PC-3 (cell line): ENCODE results near the gene DTNB. TPM values are rescaled to one million over a fixed set of nuclear protein-coding genes. Genes with fewer than 3 reads are reported as not detected.

Source experiments
- ATAC-seq: fragments of 200-7000 bp; cut with Tn5 transposase; 2 replicates; pipeline ENCODE4 v1.9.1; 2020; ENCODE audit warnings: mild to moderate bottlenecking, moderate library complexity
- BruUV-seq: library from RNA; stranded (reverse); fragments of 400-500 nt; replicated peaks from 2 replicates; lab custom pipeline; 2021; lab: Mats Ljungman, UMichigan
- CTCF ChIA-PET: fragments of 300-600 bp; sonication (Branson Sonifier 250); formaldehyde crosslinking; loops from one replicate; lab custom pipeline; 2022; ENCODE audit warnings: antibody characterized with exemption; lab: Charles Lee
- POLR2A ChIA-PET: fragments of 300-600 bp; sonication (Branson Sonifier 250); formaldehyde crosslinking; loops from one replicate; lab custom pipeline; 2022; ENCODE audit warnings: antibody characterized with exemption; ENCODE audit not compliant: unreplicated experiment; lab: Charles Lee
- DNase-seq: peaks from one replicate; pipeline ENCODE4 v3.0.0-alpha.2; 2015
- H2AFZ ChIP-seq: fragments of 300-600 bp; sonication (generic); 2 replicates; pipeline ENCODE4 v1.6.0; 2016; ENCODE audit warnings: antibody characterized with exemption, low read length
- H3F3A ChIP-seq: fragments of 300-600 bp; sonication (generic); one replicate; pipeline ENCODE4 v1.6.0; 2017; ENCODE audit warnings: antibody characterized with exemption, low read length, control low read depth, mild to moderate bottlenecking; ENCODE audit not compliant: unreplicated experiment
- H3K27ac ChIP-seq: fragments of 300-600 bp; sonication (generic); 2 replicates; pipeline ENCODE4 v1.5.1; 2016; ENCODE audit warnings: mild to moderate bottlenecking, low read length
- H3K27me3 ChIP-seq: fragments of 300-600 bp; sonication (generic); 2 replicates; pipeline ENCODE4 v1.6.1; 2016; ENCODE audit warnings: low read length, mixed read lengths
- H3K36me3 ChIP-seq: fragments of 300-600 bp; sonication (generic); 2 replicates; pipeline ENCODE4 v1.6.1; 2016; ENCODE audit warnings: low read depth, mixed run types, low read length, mixed read lengths
- H3K4me1 ChIP-seq: fragments of 300-600 bp; sonication (generic); 2 replicates; pipeline ENCODE4 v1.5.1; 2016; ENCODE audit warnings: low read length; ENCODE audit not compliant: insufficient read depth
- H3K4me2 ChIP-seq: fragments of 300-600 bp; sonication (generic); 2 replicates; pipeline ENCODE4 v1.6.0; 2016; ENCODE audit warnings: low read length
- H3K4me3 ChIP-seq: fragments of 300-600 bp; sonication (generic); 2 replicates; pipeline ENCODE4 v1.5.1; 2016; ENCODE audit warnings: mild to moderate bottlenecking, low read length, mixed read lengths
- H3K79me2 ChIP-seq: fragments of 300-600 bp; sonication (generic); 2 replicates; pipeline ENCODE4 v1.6.1; 2017; ENCODE audit warnings: low read length, mixed read lengths
- H3K9ac ChIP-seq: fragments of 300-600 bp; sonication (generic); 2 replicates; pipeline ENCODE4 v1.6.0; 2016; ENCODE audit warnings: mild to moderate bottlenecking, low read length
- H3K9me2 ChIP-seq: fragments of 300-600 bp; sonication (generic); replicated peaks from 2 replicates; pipeline ENCODE4 v1.6.1; 2016; ENCODE audit warnings: mixed run types, low read length, mixed read lengths
- H3K9me3 ChIP-seq: fragments of 300-600 bp; sonication (generic); 2 replicates; pipeline ENCODE4 v1.6.1; 2016; ENCODE audit warnings: low read length, mixed read lengths
- H4K20me1 ChIP-seq: fragments of 300-600 bp; sonication (generic); 2 replicates; pipeline ENCODE4 v1.6.1; 2016; ENCODE audit warnings: low read length, mixed read lengths
- EZH2 ChIP-seq: fragments of 300-600 bp; sonication (generic); IDR thresholded peaks from one replicate; pipeline ENCODE4 v1.6.1; 2017; ENCODE audit warnings: antibody characterized with exemption, mild to moderate bottlenecking, low read length; ENCODE audit not compliant: unreplicated experiment
- EZH2phosphoT487 ChIP-seq: fragments of 300-600 bp; sonication (generic); IDR thresholded peaks from 2 replicates; pipeline ENCODE4 v1.6.1; 2018; ENCODE audit warnings: mild to moderate bottlenecking, antibody characterized with exemption, low read length, borderline replicate concordance
- intact Hi-C: fragments of 100-400 bp; cut with micrococcal nuclease; formaldehyde crosslinking; loops from 2 replicates; pipeline ENCODE4 v1.9.0; 2023
- total RNA-seq: library from RNA; depleted of rRNA; stranded (reverse); fragments of >200 nt; gene quantifications from 2 replicates; pipeline ENCODE4 v1.2.3, GENCODE V29; 2014
- TF ChIP-seq, protein P1 (sequence below): fragments of 300-600 bp; sonication (generic); conservative IDR thresholded peaks from 2 replicates; pipeline ENCODE4 v1.5.1; 2017; ENCODE audit warnings: antibody characterized with exemption, low read depth, mild to moderate bottlenecking, low read length

DTNB gene
- total RNA-seq, 1 experiment from 2014 or later: 23.1 TPM

GRCh38 chr2:25598332-25598731, 75.0 kb downstream of the DTNB start:
- Histone ChIP-seq H3K27me3 (no peaks in the 10 kb centered on the region), H3F3A (no peaks in the 10 kb centered on the region), H3K36me3 (no peaks in the 10 kb centered on the region), H3K79me2 (no peaks in the 10 kb centered on the region), H3K9me2 (no peaks in the 10 kb centered on the region), H3K9me3 (no peaks in the 10 kb centered on the region), H3K4me1 (no peaks in the 10 kb centered on the region), H2AFZ (no peak overlapping the region), H4K20me1 (no peaks in the 10 kb centered on the region), H3K27ac (no peak overlapping the region), H3K4me3 (no peak overlapping the region), H3K4me2 (no peak overlapping the region), H3K9ac (no peak overlapping the region)
- ATAC-seq (no peak), DNase-seq (no peak)
- TF ChIP-seq, protein P1, sequence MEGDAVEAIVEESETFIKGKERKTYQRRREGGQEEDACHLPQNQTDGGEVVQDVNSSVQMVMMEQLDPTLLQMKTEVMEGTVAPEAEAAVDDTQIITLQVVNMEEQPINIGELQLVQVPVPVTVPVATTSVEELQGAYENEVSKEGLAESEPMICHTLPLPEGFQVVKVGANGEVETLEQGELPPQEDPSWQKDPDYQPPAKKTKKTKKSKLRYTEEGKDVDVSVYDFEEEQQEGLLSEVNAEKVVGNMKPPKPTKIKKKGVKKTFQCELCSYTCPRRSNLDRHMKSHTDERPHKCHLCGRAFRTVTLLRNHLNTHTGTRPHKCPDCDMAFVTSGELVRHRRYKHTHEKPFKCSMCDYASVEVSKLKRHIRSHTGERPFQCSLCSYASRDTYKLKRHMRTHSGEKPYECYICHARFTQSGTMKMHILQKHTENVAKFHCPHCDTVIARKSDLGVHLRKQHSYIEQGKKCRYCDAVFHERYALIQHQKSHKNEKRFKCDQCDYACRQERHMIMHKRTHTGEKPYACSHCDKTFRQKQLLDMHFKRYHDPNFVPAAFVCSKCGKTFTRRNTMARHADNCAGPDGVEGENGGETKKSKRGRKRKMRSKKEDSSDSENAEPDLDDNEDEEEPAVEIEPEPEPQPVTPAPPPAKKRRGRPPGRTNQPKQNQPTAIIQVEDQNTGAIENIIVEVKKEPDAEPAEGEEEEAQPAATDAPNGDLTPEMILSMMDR: no peak
- TF ChIP-seq EZH2 (no peak), EZH2phosphoT487 (no peak)
- no TSS peak for BruUV-seq
- ChIA-PET CTCF (no interaction called here), POLR2A (no interaction called here)
- intact Hi-C loops: no loop called here

DNA sequence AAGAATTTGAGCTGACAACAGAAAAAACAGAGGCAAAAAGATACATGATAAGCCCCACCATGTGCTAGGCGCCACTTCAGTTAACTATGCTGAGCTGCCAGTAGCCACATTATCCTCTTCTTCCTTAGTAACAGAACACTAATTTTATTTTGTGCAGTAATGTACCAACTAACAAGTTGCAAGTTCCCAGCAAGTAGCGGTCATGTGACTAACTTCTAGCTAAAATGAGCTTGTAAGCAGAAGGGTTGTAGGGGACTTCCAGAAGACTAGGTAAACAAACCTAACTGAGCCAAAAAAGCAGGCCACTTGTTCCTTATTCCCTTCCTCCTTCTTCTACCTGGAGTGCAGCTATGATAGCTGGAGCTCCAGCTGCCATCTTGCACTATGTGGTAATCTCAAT, 75.5 kb downstream of the DTNB start:
- CTCF ChIA-PET: no interaction called here
- Histone ChIP-seq H3K9me2 (no peaks in the 10 kb centered on the region), H3K9ac (no peak overlapping the region), H2AFZ (no peak overlapping the region), H3K4me3 (no peak overlapping the region), H3K27ac (no peak overlapping the region), H3K4me2 (no peak overlapping the region), H4K20me1 (no peaks in the 10 kb centered on the region), H3K9me3 (no peaks in the 10 kb centered on the region), H3K4me1 (no peaks in the 10 kb centered on the region), H3F3A (no peaks in the 10 kb centered on the region), H3K36me3 (no peaks in the 10 kb centered on the region), H3K79me2 (no peaks in the 10 kb centered on the region), H3K27me3 (no peaks in the 10 kb centered on the region)
- POLR2A ChIA-PET: no interaction called here
- ATAC-seq (no peak), DNase-seq (no peak)
- intact Hi-C loops: no loop called here
- TF ChIP-seq EZH2phosphoT487 (no peak), EZH2 (no peak)
- TF ChIP-seq, protein P1: no peak
- no TSS peak for BruUV-seq

DNA sequence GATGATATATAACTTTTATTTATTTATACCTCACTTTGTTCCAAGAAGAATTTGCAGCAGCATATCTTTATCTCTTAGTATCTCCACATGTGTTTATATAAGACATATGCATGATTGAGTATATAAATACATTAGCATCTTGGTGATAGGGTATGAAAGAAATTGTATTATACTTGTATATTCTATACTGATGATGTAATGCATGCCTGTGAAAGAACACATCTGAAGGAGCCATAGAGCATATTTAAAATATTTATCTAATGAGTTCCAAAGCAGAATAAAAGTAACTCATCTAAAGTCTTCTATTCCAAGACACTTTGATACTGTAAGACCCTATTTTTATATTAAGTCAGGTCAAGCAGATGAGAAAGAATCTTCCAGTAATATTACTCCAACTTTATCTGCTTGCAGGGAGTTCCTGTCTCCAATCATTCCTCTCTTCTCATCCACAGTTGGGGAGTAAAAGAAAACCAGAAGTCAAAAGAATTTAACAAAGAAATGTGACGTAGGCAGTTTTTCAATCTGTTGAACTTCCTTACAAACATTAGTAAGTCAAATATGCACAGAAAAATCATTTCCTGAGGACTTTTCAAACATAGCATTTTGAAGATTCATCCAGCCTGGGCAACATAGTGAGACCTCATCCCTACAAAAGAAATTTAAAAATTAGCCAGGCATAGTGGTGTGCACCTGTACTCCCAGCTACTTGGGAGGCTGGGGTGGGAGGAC, 76.7 kb downstream of the DTNB start:
- ChIA-PET POLR2A (no interaction called here), CTCF (no interaction called here)
- H3K9me3 ChIP-seq: no peaks in the 10 kb centered on the region
- no peak overlapping the region for H3K4me2 ChIP-seq
- no peaks in the 10 kb centered on the region for H4K20me1 ChIP-seq
- DNase-seq: no peak
- H3K27me3 ChIP-seq: no peaks in the 10 kb centered on the region
- no peak overlapping the region for H2AFZ ChIP-seq
- H3K9me2 ChIP-seq: no peaks in the 10 kb centered on the region
- ATAC-seq: no peak
- TF ChIP-seq EZH2phosphoT487 (no peak), EZH2 (no peak)
- TF ChIP-seq, protein P1: no peak
- no peaks in the 10 kb centered on the region for H3K36me3 ChIP-seq
- H3K4me3 ChIP-seq: no peak overlapping the region
- no peaks in the 10 kb centered on the region for H3F3A ChIP-seq
- H3K9ac ChIP-seq: no peak overlapping the region
- H3K79me2 ChIP-seq: no peaks in the 10 kb centered on the region
- no peaks in the 10 kb centered on the region for H3K4me1 ChIP-seq
- no peak overlapping the region for H3K27ac ChIP-seq
- BruUV-seq: no TSS peak
- intact Hi-C loops: no loop called here
